HFFc6 (cell line): ENCODE measurements around the gene ARF1. TPM values are rescaled to one million over a fixed set of nuclear protein-coding genes. Genes with fewer than 3 reads are reported as not detected.

Source experiments
- DNase-seq: peaks from one replicate; pipeline ENCODE4 v3.0.0-alpha.2; 2018
- H3K27ac Mint-ChIP-seq: 2 replicates; pipeline ENCODE4 v1.8.0; 2020; ENCODE audit warnings: mild to moderate bottlenecking, mixed read lengths
- H3K27me3 Mint-ChIP-seq: 2 replicates; pipeline ENCODE4 v1.8.0; 2021; ENCODE audit warnings: mild to moderate bottlenecking, moderate library complexity, mixed read lengths; ENCODE audit not compliant: insufficient read depth
- H3K36me3 Mint-ChIP-seq: 2 replicates; pipeline ENCODE4 v1.8.0; 2021; ENCODE audit warnings: low read depth, mixed read lengths
- H3K4me1 Mint-ChIP-seq: 2 replicates; pipeline ENCODE4 v1.8.0; 2020; ENCODE audit warnings: low read depth, mixed read lengths
- H3K4me3 Mint-ChIP-seq: 2 replicates; pipeline ENCODE4 v1.8.0; 2020; ENCODE audit warnings: mild to moderate bottlenecking, moderate library complexity, mixed read lengths
- H3K9me3 Mint-ChIP-seq: 2 replicates; pipeline ENCODE4 v1.8.0; 2020; ENCODE audit warnings: mild to moderate bottlenecking, mixed read lengths
- total RNA-seq, 6 experiments: library from RNA; stranded (reverse); fragmentation: NEBNext Ultra II Directional; extraction: Animal tissue kit (Norgen Biotek cat#: 25700); gene quantifications; 2 replicates in 1 of 6; 3 replicates in 5 of 6; pipeline ENCODE4 v1.2.3, GENCODE V29; 2021
- TF ChIP-seq, protein P1 (sequence below): fragments of 200-600 bp; sonication (generic); IDR thresholded peaks from 2 replicates; pipeline ENCODE4 v1.5.0; 2021; ENCODE audit warnings: antibody characterized with exemption, mild to moderate bottlenecking

ARF1 gene
- total RNA-seq, 6 experiments from 2014 or later: 578 to 615 (median 590) TPM

DNA sequence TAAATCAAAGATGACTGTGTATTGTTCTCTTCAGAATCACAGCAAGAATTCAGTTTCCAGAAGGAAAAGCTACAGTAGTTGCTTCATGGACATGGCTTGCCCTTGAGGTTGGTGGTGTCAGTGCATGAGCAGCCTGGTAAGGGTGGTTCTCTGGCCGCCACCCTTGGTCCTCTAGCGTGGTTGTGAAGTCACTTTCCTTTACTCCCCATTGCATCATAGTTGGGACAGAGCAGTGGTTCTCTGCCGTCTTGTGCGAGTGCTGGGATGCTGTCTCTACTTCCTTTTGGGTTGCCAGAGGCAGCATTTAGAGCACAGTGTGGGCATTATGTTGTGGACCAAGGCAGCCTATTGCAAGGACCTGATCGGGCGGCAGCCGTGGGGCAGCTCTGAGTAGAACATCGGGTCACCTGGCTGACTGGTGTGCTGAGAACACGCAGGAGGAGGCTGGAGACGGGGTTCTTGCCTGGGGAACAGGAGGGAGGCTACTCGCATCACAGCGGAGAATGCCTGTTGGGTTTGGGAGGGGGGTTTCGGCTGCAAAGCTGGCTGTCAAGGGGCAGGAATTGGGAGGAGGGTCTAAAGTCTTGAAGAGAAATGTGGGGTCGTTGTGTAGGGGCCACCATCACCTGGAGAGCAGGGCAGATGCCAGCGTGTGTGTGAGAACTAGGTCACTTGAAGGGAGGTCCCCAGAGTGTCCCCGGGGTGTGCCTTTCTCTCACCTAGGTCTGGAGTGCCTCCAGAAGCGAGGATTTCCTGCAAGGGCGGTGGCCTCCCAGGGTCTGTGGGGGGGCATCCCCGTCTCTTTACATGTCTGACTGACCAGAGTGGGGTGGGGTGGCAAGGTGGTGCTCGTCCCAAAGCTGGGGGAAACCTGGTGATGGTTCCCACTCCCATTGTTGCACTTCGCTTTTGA is 6.3 kb downstream of the ARF1 start:
- Mint-ChIP-seq H3K4me3 (peak overlapping the region; percentile 98), H3K4me1 (peaks cover 85% of the 10 kb centered on the region), H3K27ac (peak overlapping the region; percentile 95), H3K27me3 (peaks cover 6% of the 10 kb centered on the region), H3K36me3 (peaks cover 53% of the 10 kb centered on the region), H3K9me3 (peaks cover under 1% of the 10 kb centered on the region; the same call in 1 of the 2 replicates)
- DNase-seq: no peak
- TF ChIP-seq, protein P1, sequence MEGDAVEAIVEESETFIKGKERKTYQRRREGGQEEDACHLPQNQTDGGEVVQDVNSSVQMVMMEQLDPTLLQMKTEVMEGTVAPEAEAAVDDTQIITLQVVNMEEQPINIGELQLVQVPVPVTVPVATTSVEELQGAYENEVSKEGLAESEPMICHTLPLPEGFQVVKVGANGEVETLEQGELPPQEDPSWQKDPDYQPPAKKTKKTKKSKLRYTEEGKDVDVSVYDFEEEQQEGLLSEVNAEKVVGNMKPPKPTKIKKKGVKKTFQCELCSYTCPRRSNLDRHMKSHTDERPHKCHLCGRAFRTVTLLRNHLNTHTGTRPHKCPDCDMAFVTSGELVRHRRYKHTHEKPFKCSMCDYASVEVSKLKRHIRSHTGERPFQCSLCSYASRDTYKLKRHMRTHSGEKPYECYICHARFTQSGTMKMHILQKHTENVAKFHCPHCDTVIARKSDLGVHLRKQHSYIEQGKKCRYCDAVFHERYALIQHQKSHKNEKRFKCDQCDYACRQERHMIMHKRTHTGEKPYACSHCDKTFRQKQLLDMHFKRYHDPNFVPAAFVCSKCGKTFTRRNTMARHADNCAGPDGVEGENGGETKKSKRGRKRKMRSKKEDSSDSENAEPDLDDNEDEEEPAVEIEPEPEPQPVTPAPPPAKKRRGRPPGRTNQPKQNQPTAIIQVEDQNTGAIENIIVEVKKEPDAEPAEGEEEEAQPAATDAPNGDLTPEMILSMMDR: no peak

DNA sequence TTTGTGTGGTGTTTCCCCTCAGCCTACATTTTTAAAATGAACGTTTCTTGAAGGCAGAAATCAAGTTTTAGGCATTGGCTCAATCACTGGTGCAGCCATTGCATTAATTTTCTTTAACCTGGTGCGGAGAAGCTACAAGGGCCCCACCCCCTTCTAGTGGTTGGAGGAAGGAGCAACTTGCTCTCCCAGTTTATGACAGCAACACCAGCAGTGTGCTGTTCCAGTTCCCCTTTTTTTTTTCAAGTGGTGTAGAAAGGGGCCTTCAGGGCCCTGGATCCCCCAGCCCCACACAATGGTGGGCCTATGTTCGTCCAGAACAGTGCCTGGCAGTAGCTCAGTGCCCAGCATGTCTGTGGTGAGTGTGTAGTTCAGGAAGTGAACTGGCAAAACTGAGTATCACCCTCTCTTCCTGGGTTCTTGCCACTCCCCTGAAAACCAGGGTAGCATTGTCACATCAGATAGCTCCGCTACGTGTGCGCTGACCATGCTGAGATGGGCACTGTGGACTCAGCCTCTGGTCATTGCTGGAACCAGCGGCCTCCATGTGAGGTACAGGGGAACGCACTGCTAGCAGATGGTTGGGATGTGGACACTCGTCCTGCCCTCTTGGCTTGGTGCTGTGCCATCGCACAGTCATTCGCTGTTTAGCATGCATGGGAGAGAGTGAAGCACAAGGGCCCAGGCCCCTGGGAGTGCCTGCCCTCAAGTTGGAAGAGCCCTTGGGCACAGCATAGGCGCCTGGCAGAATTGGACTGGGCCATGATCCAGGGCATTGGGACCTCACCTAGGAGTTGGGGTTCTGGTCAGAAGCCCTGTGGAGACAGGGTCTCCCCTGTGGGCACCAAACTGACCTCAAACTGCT is 7.2 kb downstream of the ARF1 start:
- Mint-ChIP-seq H3K4me1 (peaks cover 86% of the 10 kb centered on the region), H3K36me3 (peaks cover 53% of the 10 kb centered on the region), H3K27ac (peak overlapping the region; percentile 95), H3K9me3 (peaks cover 9% of the 10 kb centered on the region), H3K4me3 (no peak overlapping the region), H3K27me3 (peaks cover 4% of the 10 kb centered on the region)
- DNase-seq: no peak
- TF ChIP-seq, protein P1: no peak

DNA sequence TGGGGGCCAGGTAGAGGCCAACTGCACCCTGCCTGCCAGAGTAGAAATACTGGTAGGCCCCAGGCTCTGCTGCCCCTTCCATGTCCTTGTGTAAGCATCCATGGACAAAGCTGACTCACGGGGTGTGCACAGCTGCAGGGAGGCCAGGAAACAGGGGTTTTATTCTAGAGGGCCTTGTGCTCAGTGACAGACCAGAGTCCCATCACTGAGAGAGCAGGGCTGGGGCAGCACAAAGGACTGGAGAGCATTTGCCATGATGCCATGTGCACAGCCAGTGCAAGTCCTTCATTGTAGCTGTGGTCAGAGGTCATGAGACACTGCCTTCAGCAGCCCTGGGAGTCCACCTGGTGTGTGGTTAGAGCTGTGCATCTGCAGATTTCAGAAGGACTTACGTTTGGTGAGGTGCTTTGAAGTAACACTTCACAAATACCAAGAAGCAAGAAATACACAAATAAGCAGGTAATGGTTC is 8.1 kb downstream of the ARF1 start:
- no peak for DNase-seq
- Mint-ChIP-seq H3K36me3 (peaks cover 56% of the 10 kb centered on the region), H3K9me3 (peaks cover 17% of the 10 kb centered on the region), H3K27me3 (peaks cover 4% of the 10 kb centered on the region), H3K27ac (peak overlapping the region; percentile 95), H3K4me1 (peaks cover 86% of the 10 kb centered on the region), H3K4me3 (peak overlapping the region; percentile 67)
- TF ChIP-seq, protein P1: no peak

DNA sequence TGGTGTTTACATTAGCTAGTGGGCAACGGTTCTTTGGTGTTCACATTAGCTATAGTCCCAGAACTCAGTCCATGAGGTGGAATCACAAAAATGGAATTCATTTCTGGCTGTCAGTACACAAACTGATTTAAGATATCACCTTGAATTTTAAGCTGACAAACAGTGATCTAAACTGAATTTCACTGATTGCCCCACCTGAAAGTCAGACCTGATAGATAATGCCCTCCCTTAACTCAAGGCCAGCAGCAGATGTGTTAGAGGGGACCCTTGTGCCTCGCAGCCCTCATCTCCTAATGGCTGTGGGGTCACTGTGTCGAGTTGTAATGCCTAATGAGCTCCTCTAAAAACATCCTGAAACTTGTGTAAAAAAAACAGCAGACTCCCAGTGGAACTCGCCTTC is 8.6 kb downstream of the ARF1 start:
- H3K36me3 Mint-ChIP-seq: peaks cover 60% of the 10 kb centered on the region
- H3K27ac Mint-ChIP-seq: peak overlapping the region; percentile 67
- no peak for DNase-seq
- H3K27me3 Mint-ChIP-seq: peaks cover 4% of the 10 kb centered on the region
- H3K4me3 Mint-ChIP-seq: peak overlapping the region; percentile 20; the same call in 1 of the 2 replicates
- TF ChIP-seq, protein P1: no peak
- peaks cover 18% of the 10 kb centered on the region for H3K9me3 Mint-ChIP-seq
- H3K4me1 Mint-ChIP-seq: peaks cover 86% of the 10 kb centered on the region

DNA sequence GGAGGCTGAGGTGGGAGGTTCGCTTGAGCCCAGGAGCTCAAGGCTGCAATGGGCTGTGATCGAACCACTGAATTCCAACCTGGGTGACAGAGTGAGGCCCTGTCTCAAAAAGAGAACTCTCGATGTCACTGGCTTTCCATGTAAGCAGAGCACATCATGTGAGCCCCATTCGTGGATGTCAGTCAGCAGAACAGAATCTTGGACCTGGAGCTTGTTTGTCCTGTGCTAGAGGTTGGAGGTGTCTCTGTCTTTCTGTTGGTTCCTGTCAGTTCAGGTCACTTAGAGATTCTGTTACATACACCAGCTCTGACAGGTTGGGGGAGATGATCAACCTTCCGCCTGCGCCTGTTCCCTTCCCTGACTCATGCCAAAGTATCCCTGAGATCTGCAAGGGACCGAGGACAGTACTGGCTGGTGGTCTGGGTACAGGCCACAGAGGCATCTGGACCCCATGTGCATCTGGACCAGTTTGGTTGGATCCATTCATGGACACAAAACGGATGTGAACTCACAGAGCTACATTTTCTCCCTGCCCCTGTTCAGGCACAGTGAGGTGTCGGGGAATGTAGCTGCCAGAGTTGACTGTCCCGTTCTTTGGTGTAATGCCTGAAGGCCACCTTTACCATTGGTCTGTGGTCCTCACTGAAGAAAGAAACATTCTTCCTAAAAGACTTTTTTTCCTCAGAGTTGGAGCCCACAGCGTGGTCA is 10.0 kb downstream of the ARF1 start:
- peaks cover 4% of the 10 kb centered on the region for H3K27me3 Mint-ChIP-seq

More for the DNA sequence above, 10.0 kb downstream of the ARF1 start:
- H3K4me3 Mint-ChIP-seq: no peak overlapping the region
- DNase-seq: no peak
- TF ChIP-seq, protein P1: no peak
- peaks cover 62% of the 10 kb centered on the region for H3K36me3 Mint-ChIP-seq
- H3K9me3 Mint-ChIP-seq: peaks cover 18% of the 10 kb centered on the region
- H3K27ac Mint-ChIP-seq: no peak overlapping the region; the same call in 1 of the 2 replicates
- peaks cover 72% of the 10 kb centered on the region for H3K4me1 Mint-ChIP-seq
